Hypothalamus (tissue), 51 donors: ENCODE data around the gene FRMD4A.

Experiments
- DNase-seq, 51 donors: peaks; one replicate each; lab custom pipeline; 2025; lab: John Stamatoyannopoulos, UW

The FRMD4A gene

GRCh38 chr10:13741438-13741837 is 589.3 kb downstream of the FRMD4A start:
- no peak for DNase-seq

DNA sequence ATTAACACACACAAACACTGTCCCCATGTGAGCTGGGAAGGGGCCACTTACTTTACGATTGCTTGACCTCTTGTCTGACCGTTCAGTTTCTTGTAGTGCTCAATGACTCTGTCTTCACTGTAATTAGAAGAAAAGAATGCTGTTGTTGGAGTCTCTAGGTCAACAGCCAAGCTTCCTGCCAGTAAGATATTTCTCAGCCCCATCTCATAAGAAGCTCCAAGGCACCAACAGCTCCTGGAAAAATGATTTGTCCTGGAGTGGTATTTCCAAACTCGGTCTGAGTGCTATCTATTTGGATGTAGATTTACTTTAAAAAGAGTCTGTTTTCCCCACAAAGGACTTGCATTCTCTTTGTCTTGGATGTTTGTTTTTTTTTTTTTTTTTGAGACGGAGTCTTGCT is 590.3 kb downstream of the FRMD4A start:
- no peak for DNase-seq

GRCh38 chr10:13739183-13739582 is 591.5 kb downstream of the FRMD4A start:
- no peak for DNase-seq

DNA sequence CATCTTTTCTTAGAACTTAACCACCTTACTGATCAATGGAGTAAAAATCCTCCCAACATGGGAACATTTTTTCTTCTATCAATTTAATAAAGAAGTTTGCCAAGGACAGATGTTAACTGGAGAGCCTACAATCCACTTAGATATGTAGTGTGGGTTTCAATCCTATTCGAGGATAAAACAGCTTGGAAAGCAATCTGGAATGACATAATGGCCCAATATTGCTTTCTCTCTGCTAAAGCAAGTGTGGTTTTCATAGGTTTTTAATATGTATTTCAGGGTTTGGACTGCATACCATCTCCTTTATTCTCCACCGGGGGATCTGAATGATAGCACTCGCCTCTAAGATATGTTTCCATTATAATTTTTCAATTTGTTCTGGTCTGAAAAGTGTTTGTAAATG is 594.2 kb downstream of the FRMD4A start:
- no peak for DNase-seq

GRCh38 chr10:13734151-13734550 is 596.6 kb downstream of the FRMD4A start:
- no peak for DNase-seq

DNA sequence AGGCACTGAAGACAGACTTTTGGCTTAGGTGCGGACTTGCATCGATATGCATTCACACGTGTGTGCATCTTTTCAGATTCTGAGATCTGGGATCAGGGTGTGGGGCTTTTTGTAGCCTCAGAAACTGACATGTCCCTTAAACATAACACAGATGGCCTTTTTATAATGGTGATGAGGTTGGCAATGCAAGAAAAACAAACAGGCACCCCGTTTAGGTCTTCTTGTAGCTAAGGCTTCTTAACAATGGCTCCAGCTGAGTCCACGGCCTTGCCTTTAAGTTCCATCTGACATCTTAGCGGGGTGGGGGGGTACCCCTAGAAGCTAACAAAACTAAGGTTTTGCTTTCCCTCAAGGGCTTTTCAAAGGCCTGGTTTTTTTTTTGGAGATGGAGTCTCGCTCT is 597.7 kb downstream of the FRMD4A start:
- no peak for DNase-seq

DNA sequence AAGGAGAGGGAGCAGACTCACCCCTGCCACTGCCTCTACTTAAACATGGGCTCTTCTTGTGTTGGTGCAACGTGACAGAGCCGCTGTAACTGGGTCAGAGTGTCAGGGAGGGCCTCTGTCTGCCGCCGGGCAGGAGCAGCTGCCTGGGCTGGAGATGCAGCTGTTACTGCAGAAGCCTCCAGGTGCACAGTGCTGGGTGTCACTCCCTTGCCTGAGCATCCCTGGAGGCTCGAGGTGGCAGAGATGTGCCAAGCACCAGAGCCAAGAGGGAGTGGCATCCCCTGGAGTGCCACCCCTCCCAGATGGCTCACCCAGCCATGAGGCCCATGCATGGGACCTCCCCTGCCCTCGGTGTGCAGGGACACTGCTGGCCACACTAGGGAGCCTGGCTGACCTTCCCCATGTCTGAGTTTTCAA is 598.3 kb downstream of the FRMD4A start:
- DNase-seq = no peak

GRCh38 chr10:13731799-13732198 is 598.9 kb downstream of the FRMD4A start:
- DNase-seq = no peak

DNA sequence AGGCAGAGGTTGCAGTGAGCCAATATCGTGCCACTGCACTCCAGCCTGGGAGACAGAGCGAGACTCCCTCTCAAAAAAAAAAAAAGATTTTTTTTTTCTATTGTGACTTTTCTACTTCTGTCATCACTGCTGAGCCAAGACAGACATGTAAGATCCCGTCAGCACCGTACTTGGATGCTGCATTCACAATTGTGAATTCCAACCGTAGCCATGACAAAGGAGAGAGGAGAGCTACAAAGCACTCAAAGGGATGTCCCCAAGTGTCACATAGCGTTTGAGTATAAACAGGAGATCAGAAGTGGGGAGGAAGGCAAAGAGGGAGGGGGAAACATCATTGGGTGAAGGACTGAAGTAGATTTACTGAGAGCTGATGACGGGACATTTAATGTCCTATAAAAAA is 599.8 kb downstream of the FRMD4A start:
- no peak for DNase-seq

DNA sequence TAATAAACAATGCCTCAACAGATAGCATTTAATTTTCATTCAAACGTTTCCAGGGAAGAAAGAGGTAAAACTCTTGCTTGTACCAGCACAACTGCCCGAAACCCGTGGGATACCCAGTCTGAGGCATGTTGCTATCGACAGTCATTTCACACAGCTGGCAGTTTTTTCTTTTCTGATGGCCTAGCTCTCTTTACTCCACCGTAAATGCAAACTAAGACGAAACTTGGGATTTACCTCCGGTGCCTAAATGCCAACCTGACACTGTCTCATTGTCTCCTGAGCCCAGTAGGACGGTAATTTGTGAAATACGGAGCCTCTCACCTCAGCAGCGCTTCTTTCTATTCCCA is 600.4 kb downstream of the FRMD4A start:
- no peak for DNase-seq

DNA sequence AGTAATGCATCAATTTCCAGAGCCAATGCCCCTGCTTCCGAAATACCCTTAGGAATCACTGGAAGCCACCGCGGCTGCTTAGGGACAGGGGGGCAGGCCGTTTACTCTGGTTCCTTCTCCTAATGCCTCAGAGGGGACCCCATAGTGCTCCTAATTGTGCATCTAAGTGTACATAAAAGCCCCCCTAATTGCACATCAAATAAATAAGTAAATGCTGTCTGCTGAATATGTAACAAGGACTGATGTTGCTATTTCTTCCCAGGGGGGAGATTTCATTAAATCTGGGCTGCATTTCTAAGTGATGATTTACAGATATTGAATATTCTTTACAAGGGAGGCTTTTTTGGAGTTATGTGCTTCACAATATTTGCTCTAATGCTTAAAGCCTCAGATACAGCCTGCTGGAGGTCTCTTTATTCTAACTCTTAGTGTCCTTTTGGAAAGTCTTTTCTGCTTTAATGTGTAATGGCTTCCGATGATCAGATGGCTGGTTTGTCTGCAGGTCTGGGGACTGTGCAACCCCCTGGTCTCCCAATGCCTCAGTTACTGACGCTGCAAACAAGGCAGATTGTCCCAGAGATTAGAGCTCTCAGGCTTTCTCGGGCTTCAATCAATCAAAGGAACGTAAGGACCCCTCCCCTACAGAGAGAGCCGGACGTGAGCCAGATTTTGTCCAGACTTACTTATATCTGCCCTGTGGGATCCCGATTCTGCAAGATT is 601.0 kb downstream of the FRMD4A start:
- DNase-seq = no peak

DNA sequence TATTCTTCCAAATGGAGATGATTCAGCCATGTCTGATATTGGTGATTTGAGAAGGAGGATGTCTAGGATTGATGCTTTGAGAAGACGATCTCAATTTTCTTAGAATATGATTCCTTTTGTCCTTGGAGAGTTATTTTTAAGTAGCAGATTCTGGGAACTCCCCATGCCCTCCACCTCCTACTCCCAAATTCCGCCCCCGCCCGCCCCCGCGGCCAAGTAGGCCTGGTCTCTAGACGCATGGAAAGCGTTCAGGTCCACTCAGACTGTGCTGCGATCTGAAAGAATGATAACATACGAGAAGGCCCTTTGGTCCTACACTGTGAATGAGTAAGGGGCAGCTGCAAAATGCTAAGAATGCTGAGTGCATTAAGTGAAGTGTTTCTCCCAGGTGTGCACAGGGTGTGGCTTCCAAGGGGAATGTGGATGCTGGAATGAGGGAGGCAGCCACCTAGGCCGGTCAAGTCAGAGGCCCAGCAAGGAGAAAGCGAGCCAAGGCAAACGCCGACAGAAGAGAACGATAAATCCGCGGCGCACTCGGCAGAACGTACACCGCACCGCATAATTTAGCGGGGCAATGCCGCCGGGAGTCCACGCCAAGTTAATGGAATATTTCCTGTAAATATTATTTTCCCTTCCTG is 601.7 kb downstream of the FRMD4A start:
- DNase-seq = no peak

DNA sequence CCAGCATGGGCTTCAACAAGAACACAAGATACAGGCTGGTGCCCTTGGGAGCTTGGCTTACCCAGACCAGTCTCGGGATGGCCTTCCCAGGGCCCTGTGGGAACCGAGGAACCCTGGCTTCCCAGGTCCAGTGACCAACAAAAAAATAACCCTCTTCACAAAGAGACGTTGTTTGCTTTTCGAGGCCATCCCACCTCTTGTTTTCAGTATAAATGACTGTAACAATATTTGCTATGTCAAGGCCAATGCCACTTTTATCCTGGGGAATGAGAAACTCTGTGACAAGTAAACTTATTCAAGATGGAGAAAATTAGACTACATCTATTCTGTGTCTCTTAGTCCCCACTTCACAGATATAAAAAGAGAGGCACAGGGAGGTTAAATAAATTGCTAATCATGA is 605.1 kb downstream of the FRMD4A start:
- DNase-seq = no peak

GRCh38 chr10:13724484-13724883 is 606.2 kb downstream of the FRMD4A start:
- DNase-seq = peak in 4 of 51 donors; percentile 6 to 25 (median 12)

GRCh38 chr10:13722747-13723653 is 607.7 kb downstream of the FRMD4A start:
- DNase-seq = no peak

DNA sequence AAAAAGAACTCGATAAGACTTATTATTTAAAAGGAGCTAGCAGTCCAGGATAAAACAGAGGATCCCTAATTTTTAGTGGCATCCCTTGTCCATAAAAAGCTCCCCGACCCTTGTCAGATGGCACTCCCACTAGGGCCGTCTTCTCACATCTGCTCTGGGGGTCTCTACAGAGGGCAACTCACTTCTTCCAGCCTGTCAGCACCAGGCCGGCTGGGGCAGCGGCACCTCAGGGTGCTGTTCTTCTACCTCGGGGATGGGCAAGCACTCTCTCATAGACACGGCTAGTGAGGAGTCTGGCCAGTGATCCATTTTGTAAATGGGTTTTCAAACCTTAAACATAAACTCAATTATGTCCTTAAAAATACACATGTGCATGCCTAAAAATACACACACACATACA is 609.2 kb downstream of the FRMD4A start:
- no peak for DNase-seq

DNA sequence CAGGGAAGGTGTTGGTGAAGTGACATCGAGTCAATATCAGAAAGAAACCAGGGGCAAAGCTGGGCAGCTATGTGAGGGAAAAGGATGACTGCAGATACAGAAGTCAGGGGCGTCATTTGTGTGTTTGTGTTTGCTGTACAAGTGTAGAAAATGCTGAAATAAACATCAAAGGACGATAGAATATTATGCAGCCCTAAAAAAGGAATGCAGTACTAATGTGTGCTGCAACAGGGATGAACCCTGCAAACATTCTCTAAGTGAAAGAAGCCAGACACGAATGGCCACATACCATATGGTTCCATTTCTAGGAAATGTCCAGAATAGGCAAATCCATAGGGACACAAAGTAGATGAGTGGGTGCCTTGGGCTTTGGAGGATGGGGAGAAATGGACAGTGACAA is 610.0 kb downstream of the FRMD4A start:
- DNase-seq = no peak

- no peak for DNase-seq
Measured at GRCh38 chr10:13719425-13719824, 611.3 kb downstream of the FRMD4A start.

DNA sequence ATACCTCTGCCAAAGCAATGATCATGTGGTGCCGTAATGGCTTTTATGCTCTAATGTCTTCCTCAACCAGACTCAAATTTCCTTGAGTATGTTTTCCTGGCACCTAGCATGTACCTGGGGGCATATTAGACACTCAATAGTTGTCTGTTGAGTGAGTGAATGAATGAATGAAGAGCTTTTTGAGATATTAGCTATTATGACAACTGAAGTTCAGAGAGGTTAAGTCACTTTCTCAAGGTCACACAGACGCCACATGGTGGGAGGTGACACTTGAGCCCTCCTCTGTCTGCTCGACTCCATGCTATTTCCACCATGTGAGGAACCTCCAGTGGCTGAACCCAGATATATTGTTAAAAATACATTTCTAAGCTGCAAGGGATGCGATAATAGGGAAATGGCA is 611.9 kb downstream of the FRMD4A start:
- DNase-seq = no peak

DNA sequence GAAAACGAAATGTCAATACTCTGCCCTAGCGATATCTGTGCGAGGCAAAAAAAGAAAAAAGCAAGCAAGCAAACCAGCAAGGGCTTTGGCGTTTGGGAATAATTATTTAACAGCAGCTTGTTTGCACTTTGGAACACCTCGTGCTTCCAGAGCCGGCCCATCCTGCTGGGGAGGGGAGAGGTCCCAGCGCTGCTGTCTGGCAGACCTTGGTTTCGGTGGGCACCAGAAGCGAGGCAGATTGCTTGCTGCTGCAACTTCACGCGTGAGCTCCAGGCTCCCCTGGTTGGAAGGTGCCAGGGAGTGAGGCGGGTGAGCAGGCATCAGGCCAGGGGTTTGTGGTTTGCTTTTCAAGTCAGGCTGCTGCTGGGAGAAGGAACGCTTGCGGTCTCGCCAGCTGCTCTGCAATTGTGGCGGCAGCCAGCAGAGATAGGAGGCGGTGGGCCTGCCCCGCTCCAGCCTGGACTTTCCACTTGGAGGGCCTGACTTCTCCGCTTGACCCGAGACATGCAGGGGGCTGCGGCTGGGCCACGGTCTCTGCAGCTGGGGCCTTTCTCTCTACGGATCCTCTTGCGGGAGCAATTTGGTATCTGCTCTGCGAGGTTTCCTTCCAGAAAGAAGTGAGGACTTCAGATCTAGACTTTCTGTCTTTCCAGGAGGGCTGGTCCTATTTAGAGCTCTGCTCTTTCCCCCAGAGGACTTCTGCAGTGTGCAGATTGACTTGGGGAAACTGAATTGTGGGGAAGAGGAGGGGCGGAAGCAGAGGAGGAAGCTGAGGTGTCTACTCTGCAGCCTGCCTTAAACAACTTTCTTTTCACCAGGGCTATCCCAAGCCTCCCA is 612.6 kb downstream of the FRMD4A start:
- peak in 35 of 51 donors; percentile 9 to 67 (median 39) for DNase-seq

- no peak for DNase-seq
Measured at GRCh38 chr10:13717571-13717935, 613.2 kb downstream of the FRMD4A start.
